HEK293 (cell line): Measurements from ENCODE around the gene TCF3.

ENCODE experiments used
- GLI2 ChIP-seq: fragments of 450-650 bp; formaldehyde crosslinking; IDR thresholded peaks from 2 replicates; pipeline ENCODE4; 2017; ENCODE audit warnings: missing biosample characterization, missing genetic modification characterization, low read depth, borderline replicate concordance
- INSM2 ChIP-seq: fragments of 450-650 bp; formaldehyde crosslinking; IDR thresholded peaks from 2 replicates; pipeline ENCODE4 v1.5.1; 2016; ENCODE audit warnings: missing biosample characterization, missing genetic modification characterization
- KLF16 ChIP-seq: fragments of 450-650 bp; formaldehyde crosslinking; IDR thresholded peaks from 2 replicates; pipeline ENCODE4 v1.5.1; 2017; ENCODE audit warnings: missing biosample characterization, missing genetic modification characterization
- OVOL3 ChIP-seq: fragments of 450-650 bp; formaldehyde crosslinking; IDR thresholded peaks from 2 replicates; pipeline ENCODE4 v1.5.1; 2016; ENCODE audit warnings: missing biosample characterization, missing genetic modification characterization
- PRDM2 ChIP-seq: fragments of 450-650 bp; formaldehyde crosslinking; IDR thresholded peaks from 2 replicates; pipeline ENCODE4 v1.5.1; 2016; ENCODE audit warnings: missing biosample characterization, missing genetic modification characterization, borderline replicate concordance
- TRIM28 ChIP-seq: IDR thresholded peaks from 2 replicates; pipeline ENCODE4 v1.6.1; 2011; ENCODE audit warnings: low read length, control low read depth, borderline replicate concordance
- ZFHX2 ChIP-seq: fragments of 450-650 bp; formaldehyde crosslinking; conservative IDR thresholded peaks from 2 replicates; pipeline ENCODE4 v1.5.1; 2016; ENCODE audit warnings: missing biosample characterization, missing genetic modification characterization
- ZFP69B ChIP-seq: fragments of 450-650 bp; formaldehyde crosslinking; IDR thresholded peaks from 2 replicates; pipeline ENCODE4 v1.5.1; 2016; ENCODE audit warnings: missing biosample characterization, missing genetic modification characterization
- ZNF133 ChIP-seq: fragments of 450-650 bp; formaldehyde crosslinking; IDR thresholded peaks from 2 replicates; pipeline ENCODE4 v1.5.1; 2016; ENCODE audit warnings: missing biosample characterization, missing genetic modification characterization
- ZNF146 ChIP-seq: fragments of 450-650 bp; formaldehyde crosslinking; IDR thresholded peaks from 2 replicates; pipeline ENCODE4 v1.5.1; 2016; ENCODE audit warnings: missing biosample characterization, missing genetic modification characterization
- ZNF248 ChIP-seq: fragments of 450-650 bp; formaldehyde crosslinking; IDR thresholded peaks from 2 replicates; pipeline ENCODE4 v1.5.1; 2017; ENCODE audit warnings: missing biosample characterization, missing genetic modification characterization
- ZNF26 ChIP-seq: fragments of 450-650 bp; formaldehyde crosslinking; IDR thresholded peaks from 2 replicates; pipeline ENCODE4 v1.5.1; 2016; ENCODE audit warnings: missing biosample characterization, missing genetic modification characterization
- ZNF280C ChIP-seq: fragments of 450-650 bp; formaldehyde crosslinking; IDR thresholded peaks from 2 replicates; pipeline ENCODE4 v1.5.1; 2016; ENCODE audit warnings: missing biosample characterization, missing genetic modification characterization
- ZNF292 ChIP-seq: fragments of 450-650 bp; formaldehyde crosslinking; IDR thresholded peaks from 2 replicates; pipeline ENCODE4 v1.5.1; 2016; ENCODE audit warnings: low read depth, missing biosample characterization, missing genetic modification characterization, borderline replicate concordance
- ZNF366 ChIP-seq: fragments of 450-650 bp; formaldehyde crosslinking; conservative IDR thresholded peaks from 2 replicates; pipeline ENCODE4 v1.5.1; 2016; ENCODE audit warnings: missing biosample characterization, missing genetic modification characterization
- ZNF529 ChIP-seq: fragments of 450-650 bp; formaldehyde crosslinking; IDR thresholded peaks from 2 replicates; pipeline ENCODE4 v1.5.1; 2017; ENCODE audit warnings: missing genetic modification characterization, missing biosample characterization; ENCODE audit not compliant: insufficient replicate concordance
- ZNF555 ChIP-seq: fragments of 450-650 bp; formaldehyde crosslinking; conservative IDR thresholded peaks from 2 replicates; pipeline ENCODE4 v1.5.1; 2017; ENCODE audit warnings: missing biosample characterization, mild to moderate bottlenecking, missing genetic modification characterization, inconsistent platforms
- ZNF610 ChIP-seq: fragments of 450-650 bp; formaldehyde crosslinking; IDR thresholded peaks from 2 replicates; pipeline ENCODE4 v1.5.1; 2016; ENCODE audit warnings: missing biosample characterization, missing genetic modification characterization, borderline replicate concordance
- ZNF658 ChIP-seq: fragments of 450-650 bp; formaldehyde crosslinking; IDR thresholded peaks from 2 replicates; pipeline ENCODE4; 2016; ENCODE audit warnings: missing biosample characterization, missing genetic modification characterization
- ZNF76 ChIP-seq: fragments of 450-650 bp; formaldehyde crosslinking; IDR thresholded peaks from 2 replicates; pipeline ENCODE4; 2016; ENCODE audit warnings: low read depth, missing biosample characterization, missing genetic modification characterization, borderline replicate concordance
- ZNF791 ChIP-seq: fragments of 450-650 bp; formaldehyde crosslinking; IDR thresholded peaks from 2 replicates; pipeline ENCODE4 v1.5.1; 2016; ENCODE audit warnings: missing biosample characterization, missing genetic modification characterization
- ZSCAN23 ChIP-seq: fragments of 450-650 bp; formaldehyde crosslinking; IDR thresholded peaks from 2 replicates; pipeline ENCODE4 v1.5.1; 2016; ENCODE audit warnings: missing biosample characterization, missing genetic modification characterization
- ZSCAN5A ChIP-seq: fragments of 450-650 bp; formaldehyde crosslinking; IDR thresholded peaks from 2 replicates; pipeline ENCODE4 v1.5.1; 2016; ENCODE audit warnings: missing biosample characterization, missing genetic modification characterization
- TF ChIP-seq, protein P1 (sequence below): fragments of 450-650 bp; formaldehyde crosslinking; IDR thresholded peaks from 2 replicates; pipeline ENCODE4 v1.5.1; 2016; ENCODE audit warnings: missing biosample characterization, missing genetic modification characterization

Gene TCF3

DNA sequence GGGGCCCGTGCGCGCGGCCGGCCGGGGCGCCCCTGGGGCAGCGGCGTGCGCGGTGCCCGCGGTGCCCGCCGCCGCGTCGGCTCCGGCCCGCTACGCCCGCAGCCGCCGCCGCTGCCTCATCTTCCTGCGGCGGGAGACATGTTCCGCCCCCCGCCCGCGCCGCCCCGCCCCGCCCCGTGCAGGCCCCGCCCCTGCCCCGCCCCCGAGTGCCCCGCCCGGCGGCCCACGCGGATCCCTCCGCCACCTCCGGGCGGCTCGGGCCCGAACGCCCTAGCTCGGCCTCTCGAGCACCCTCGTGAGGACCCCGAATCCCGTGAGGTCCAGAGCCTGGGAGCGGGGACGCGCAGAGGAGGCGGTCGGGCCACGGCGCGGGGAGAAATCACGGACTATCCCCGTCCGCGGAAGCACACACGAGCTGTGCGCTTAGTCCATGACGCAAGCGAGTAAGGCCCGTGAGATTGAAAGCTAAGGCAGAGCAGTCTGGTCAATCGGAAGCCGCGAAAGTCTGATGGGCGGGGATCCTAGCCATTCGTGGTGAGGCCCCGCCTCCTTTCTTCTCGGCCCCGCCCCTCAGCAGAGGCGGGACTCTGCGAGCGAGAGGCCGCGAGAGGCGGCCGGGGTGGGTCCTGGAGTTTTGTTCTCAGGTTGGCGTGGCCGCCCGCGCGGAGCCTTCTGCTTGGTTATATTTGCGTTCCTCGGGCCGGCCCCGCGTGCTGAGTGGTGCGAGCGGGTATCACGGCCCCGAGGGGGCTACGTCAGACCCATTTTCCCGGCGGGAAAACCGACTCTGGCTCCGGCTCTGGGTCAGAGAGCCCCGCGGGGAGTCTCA is at the start of gene TCF3 (continued):
- no peak for TF ChIP-seq ZNF280C
- TF ChIP-seq ZFHX2 (tag by site-specific recombination) = peak; percentile 99
- no peak for TF ChIP-seq ZNF529 (tag by site-specific recombination)
- no peak for TF ChIP-seq ZNF366 (tag by site-specific recombination)
- peak; percentile 100 for TF ChIP-seq KLF16 (tag by site-specific recombination)
- TF ChIP-seq ZNF26 (tag by site-specific recombination) = no peak
- TF ChIP-seq, protein P1, sequence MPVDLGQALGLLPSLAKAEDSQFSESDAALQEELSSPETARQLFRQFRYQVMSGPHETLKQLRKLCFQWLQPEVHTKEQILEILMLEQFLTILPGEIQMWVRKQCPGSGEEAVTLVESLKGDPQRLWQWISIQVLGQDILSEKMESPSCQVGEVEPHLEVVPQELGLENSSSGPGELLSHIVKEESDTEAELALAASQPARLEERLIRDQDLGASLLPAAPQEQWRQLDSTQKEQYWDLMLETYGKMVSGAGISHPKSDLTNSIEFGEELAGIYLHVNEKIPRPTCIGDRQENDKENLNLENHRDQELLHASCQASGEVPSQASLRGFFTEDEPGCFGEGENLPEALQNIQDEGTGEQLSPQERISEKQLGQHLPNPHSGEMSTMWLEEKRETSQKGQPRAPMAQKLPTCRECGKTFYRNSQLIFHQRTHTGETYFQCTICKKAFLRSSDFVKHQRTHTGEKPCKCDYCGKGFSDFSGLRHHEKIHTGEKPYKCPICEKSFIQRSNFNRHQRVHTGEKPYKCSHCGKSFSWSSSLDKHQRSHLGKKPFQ (tag by site-specific recombination) = no peak
- peak; percentile 5; the same call in 1 of the 2 replicates for TF ChIP-seq ZNF610 (tag by site-specific recombination)
- TF ChIP-seq ZNF248 = no peak
- peak; percentile 91 for TF ChIP-seq ZFP69B (tag by site-specific recombination)
- peak; percentile 92 for TF ChIP-seq INSM2 (tag by site-specific recombination)
- no peak for TF ChIP-seq ZNF555 (tag by site-specific recombination)
- peak; percentile 84; the same call in 1 of the 2 replicates for TF ChIP-seq OVOL3 (tag by site-specific recombination)
- TF ChIP-seq ZNF791 (tag by site-specific recombination) = no peak
- TF ChIP-seq TRIM28 = no peak
- no peak; the same call in 1 of the 2 replicates for TF ChIP-seq GLI2 (tag by site-specific recombination)
- 0 out of 2 replicates have a peak, but pooled peaks have one; percentile 77 for TF ChIP-seq ZNF658 (tag by site-specific recombination)
- TF ChIP-seq ZNF146 (tag by site-specific recombination) = peak; percentile 98
- no peak for TF ChIP-seq PRDM2 (tag by site-specific recombination)
- TF ChIP-seq ZNF292 (tag by site-specific recombination) = no peak
- TF ChIP-seq ZNF133 (tag by site-specific recombination) = no peak
- peak; percentile 92 for TF ChIP-seq ZNF76
- peak; percentile 21; the same call in 1 of the 2 replicates for TF ChIP-seq ZSCAN5A (tag by site-specific recombination)
- peak; percentile 93 for TF ChIP-seq ZSCAN23 (tag by site-specific recombination)
